Natural killer cell (primary cell): ENCODE data around the gene GNRH2. TPM values are rescaled to one million over a fixed set of nuclear protein-coding genes. Genes with fewer than 3 reads are reported as not detected.

ENCODE experiments used
- ATAC-seq, 3 donors: fragments of 150-1000 bp in 2 of 3; fragments of 200-7000 bp in 1 of 3; cut with Tn5 transposase; 1 replicate in 1 of 3; 2 replicates in 2 of 3; pipeline ENCODE4 v1.10.0; 2021; ENCODE audit warnings: mild to moderate bottlenecking in 2 of 3, moderate library complexity in 2 of 3
- DNase-seq, 2 donors: peaks; one replicate each; pipeline versions ENCODE4 v3.0.0 to v3.0.0-alpha.2; 2013 to 2021; ENCODE audit warnings: mixed read lengths in 1 of 2
- H3K27ac ChIP-seq: one replicate; pipeline ENCODE4 v1.5.1; 2013; ENCODE audit warnings: mild to moderate bottlenecking, low read length
- H3K27me3 ChIP-seq: one replicate; pipeline ENCODE4 v1.6.1; 2013; ENCODE audit warnings: low read length; ENCODE audit not compliant: control insufficient read depth, insufficient read depth
- H3K36me3 ChIP-seq: one replicate; pipeline ENCODE4 v1.6.1; 2013; ENCODE audit warnings: low read length; ENCODE audit not compliant: control insufficient read depth, insufficient read depth
- H3K4me1 ChIP-seq: one replicate; pipeline ENCODE4 v1.6.1; 2013; ENCODE audit warnings: low read length; ENCODE audit not compliant: control insufficient read depth, insufficient read depth
- H3K4me3 ChIP-seq: one replicate; pipeline ENCODE4 v1.5.1; 2013; ENCODE audit warnings: low read length
- H3K9me3 ChIP-seq: one replicate; pipeline ENCODE4 v1.6.1; 2013; ENCODE audit warnings: low read length; ENCODE audit not compliant: control insufficient read depth, insufficient read depth
- H3K27ac Mint-ChIP-seq, 2 donors: one replicate each; pipeline ENCODE4 v1.8.0; 2022; ENCODE audit warnings: mild to moderate bottlenecking in 2 of 2, mixed read lengths in 2 of 2, moderate library complexity in 1 of 2
- H3K27me3 Mint-ChIP-seq, 2 donors: one replicate each; pipeline ENCODE4 v1.8.0; 2022; ENCODE audit warnings: low read depth in 2 of 2, mixed read lengths in 2 of 2
- H3K36me3 Mint-ChIP-seq: one replicate; pipeline ENCODE4 v1.8.0; 2022; ENCODE audit warnings: mixed read lengths
- H3K4me1 Mint-ChIP-seq, 2 donors: one replicate each; pipeline ENCODE4 v1.8.0; 2022; ENCODE audit warnings: mixed read lengths in 2 of 2
- H3K4me3 Mint-ChIP-seq: one replicate; pipeline ENCODE4 v1.8.0; 2022; ENCODE audit warnings: mild to moderate bottlenecking, moderate library complexity, mixed read lengths
- H3K9me3 Mint-ChIP-seq, 2 donors: one replicate each; pipeline ENCODE4 v1.8.0; 2022; ENCODE audit warnings: mixed read lengths in 2 of 2
- CTCF ChIP-seq: fragments of 200-600 bp; IDR thresholded peaks from one replicate; pipeline ENCODE4 v1.8.0; 2022; ENCODE audit warnings: antibody characterized with exemption
- WGBS: methylation state at CpG from one replicate; pipeline ENCODE4 v1.1.7; 2013; ENCODE audit warnings: missing lambda C conversion rate; ENCODE audit not compliant: insufficient coverage; 5-methylcytosine and 5-hydroxymethylcytosine counted together
- intact Hi-C: fragments of 100-400 bp; cut with micrococcal nuclease; formaldehyde crosslinking; loops from one replicate; pipeline ENCODE4 v1.14.2; 2022
- total RNA-seq, 4 donors: library from RNA; stranded (reverse); fragments of 120-200 nt in 1 of 4; gene quantifications; one replicate each; pipeline versions ENCODE4 v1.2.3 to v1.2.4, GENCODE V29; 2013 to 2022

The GNRH2 gene
- total RNA-seq, 3 donors from 2014 or later (not counting 1 experiment from before 2014, with no cell fraction given) = 0.49 to 1.2 (median 0.68) TPM

- H3K9me3 Mint-ChIP-seq = no peaks in the 10 kb centered on the region
- Histone ChIP-seq H3K27ac (no peak overlapping the region), H3K9me3 (no peaks in the 10 kb centered on the region), H3K4me3 (no peak overlapping the region), H3K36me3 (peaks cover 18% of the 10 kb centered on the region), H3K27me3 (no peaks in the 10 kb centered on the region), H3K4me1 (peaks cover 22% of the 10 kb centered on the region)
- intact Hi-C loops = no loop called here
- no peaks in the 10 kb centered on the region for H3K27me3 Mint-ChIP-seq
- peaks cover 2% of the 10 kb centered on the region for H3K36me3 Mint-ChIP-seq
- peak overlapping the region; percentile 28 for H3K4me3 Mint-ChIP-seq
- 68% methylated on average over 8 of the region's 8 CpGs for WGBS
- peak overlapping the region; percentile 77 to 86 for H3K27ac Mint-ChIP-seq
- H3K4me1 Mint-ChIP-seq = peaks cover 19 to 33% of the 10 kb centered on the region in 2 donors
- no peak for TF ChIP-seq CTCF
- ATAC-seq = no peak
- no peak for DNase-seq
Observed at GRCh38 chr20:3044336-3044965, 1.0 kb downstream of the GNRH2 start.

- Mint-ChIP-seq H3K27ac (peak overlapping the region; percentile 77 to 86), H3K27me3 (no peaks in the 10 kb centered on the region), H3K4me1 (peaks cover 17 to 30% of the 10 kb centered on the region in 2 donors), H3K36me3 (no peaks in the 10 kb centered on the region), H3K9me3 (no peaks in the 10 kb centered on the region), H3K4me3 (peak overlapping the region; percentile 87)
- Histone ChIP-seq H3K4me3 (peak overlapping the region; percentile 63), H3K36me3 (peaks cover 17% of the 10 kb centered on the region), H3K9me3 (no peaks in the 10 kb centered on the region), H3K27me3 (no peaks in the 10 kb centered on the region), H3K27ac (peak overlapping the region; percentile 74), H3K4me1 (peaks cover 22% of the 10 kb centered on the region)
- DNase-seq (peak; percentile 60 to 62), ATAC-seq (peak; percentile 61 to 69 (median 68))
- no peak for TF ChIP-seq CTCF
- 2% methylated on average over 24 of the region's 24 CpGs for WGBS
- intact Hi-C loops = no loop called here
Observed at GRCh38 chr20:3045042-3045815, 1.8 kb downstream of the GNRH2 start.

DNA sequence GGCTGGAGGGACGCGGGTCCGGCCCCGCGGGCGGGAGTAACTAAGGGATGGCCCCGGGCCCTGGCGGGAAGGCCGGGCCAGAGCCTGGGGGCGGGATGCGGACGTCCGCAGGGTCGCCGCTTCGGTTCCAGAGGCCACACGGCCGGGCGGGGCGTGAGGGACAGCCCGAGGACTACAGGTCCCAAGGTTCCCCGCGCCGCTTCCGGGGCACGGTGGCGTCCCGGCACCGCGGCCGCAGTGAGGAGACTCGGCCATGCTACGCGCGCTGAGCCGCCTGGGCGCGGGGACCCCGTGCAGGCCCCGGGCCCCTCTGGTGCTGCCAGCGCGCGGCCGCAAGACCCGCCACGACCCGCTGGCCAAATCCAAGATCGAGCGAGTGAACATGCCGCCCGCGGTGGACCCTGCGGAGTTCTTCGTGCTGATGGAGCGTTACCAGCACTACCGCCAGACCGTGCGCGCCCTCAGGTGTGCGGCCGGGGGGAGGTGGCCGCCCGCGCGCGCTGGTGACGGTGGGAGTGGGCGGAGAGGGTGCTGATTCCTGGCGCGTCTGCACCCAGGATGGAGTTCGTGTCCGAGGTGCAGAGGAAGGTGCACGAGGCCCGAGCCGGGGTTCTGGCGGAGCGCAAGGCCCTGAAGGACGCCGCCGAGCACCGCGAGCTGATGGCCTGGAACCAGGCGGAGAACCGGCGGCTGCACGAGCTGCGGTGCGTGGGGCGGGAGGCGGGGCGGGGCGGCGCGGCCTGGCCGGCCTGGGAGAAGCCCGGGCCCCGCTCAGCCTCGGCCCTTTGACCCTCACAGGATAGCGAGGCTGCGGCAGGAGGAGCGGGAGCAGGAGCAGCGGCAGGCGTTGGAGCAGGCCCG lies 2.6 kb downstream of the GNRH2 start, which contains the start of gene MRPS26:
Gene MRPS26, plus strand, starts transcription at position 237 of the 861 bp plus-strand sequence. Its CDS starts 17 bp downstream, at position 254.
- no peak for TF ChIP-seq CTCF
- Histone ChIP-seq H3K27me3 (no peaks in the 10 kb centered on the region), H3K9me3 (no peaks in the 10 kb centered on the region), H3K4me1 (peaks cover 22% of the 10 kb centered on the region), H3K27ac (peak within 1 kb of the TSS; percentile 74), H3K36me3 (peaks cover 17% of the 10 kb centered on the region), H3K4me3 (peak within 1 kb of the TSS; percentile 63)
- H3K4me3 Mint-ChIP-seq = peak within 1 kb of the TSS; percentile 87
- DNase-seq (peak; percentile 77 to 84), ATAC-seq (peak; percentile 84 to 95 (median 89))
- H3K36me3 Mint-ChIP-seq = no peaks in the 10 kb centered on the region
- intact Hi-C loops = no loop called here
- H3K27ac Mint-ChIP-seq = peak within 1 kb of the TSS; percentile 77 to 86
- peaks cover 13 to 26% of the 10 kb centered on the region in 2 donors for H3K4me1 Mint-ChIP-seq
- under 1% methylated on average over 104 of the region's 104 CpGs for WGBS
- H3K9me3 Mint-ChIP-seq = no peaks in the 10 kb centered on the region
- H3K27me3 Mint-ChIP-seq = no peaks in the 10 kb centered on the region
